ENCODE measurements around the gene ERAL1.
"Not testable (repeated sequence)": the region's sequence is repeated elsewhere in the genome, so short reads cannot be mapped to it uniquely, and the experiment has no call there.

The ERAL1 gene

DNA sequence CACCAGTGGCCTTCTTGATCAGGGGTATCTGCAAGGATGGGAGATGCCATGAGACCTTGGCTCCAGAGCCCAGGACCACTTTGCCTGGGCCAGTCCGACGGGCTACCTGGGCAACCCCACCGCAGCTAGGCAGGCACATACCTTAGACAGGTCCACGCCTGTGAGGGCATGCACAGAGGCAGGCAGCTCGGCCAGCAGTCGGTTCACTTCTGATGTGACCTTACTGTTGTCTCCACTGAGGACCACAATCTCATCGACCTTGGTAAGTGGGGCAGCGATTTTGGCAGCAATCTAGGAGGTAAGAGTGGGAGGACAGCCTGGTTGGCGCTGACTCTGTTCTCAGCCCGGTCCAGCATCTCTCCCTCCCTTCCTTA, 25.7 kb downstream of the ERAL1 start:
- DNase-seq = no peak

DNA sequence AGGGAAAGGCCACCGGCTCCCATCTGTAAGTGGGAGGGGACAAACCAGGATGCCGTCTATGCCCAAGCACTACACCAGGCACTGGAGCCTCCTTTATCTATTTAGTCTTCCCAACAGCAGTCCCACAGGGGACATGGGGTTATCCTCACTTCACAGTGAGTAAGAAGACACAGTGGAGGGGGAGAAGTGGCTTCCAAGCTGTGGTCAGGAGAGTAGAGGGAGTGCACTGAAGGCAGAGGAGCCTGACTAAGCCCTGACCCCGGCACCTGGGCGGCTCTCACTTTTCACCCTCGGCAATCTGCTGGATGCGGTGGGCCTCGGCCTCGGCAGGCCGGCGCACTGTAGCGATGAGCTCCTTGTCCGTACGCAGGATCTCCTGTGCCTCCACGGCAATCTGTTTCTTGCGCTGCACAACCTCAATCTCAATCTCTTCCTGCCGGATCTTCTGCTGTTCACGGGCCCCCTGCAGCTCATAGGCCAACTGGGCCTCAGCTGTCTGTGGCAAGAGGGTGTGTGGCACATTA, 26.8 kb downstream of the ERAL1 start:
- DNase-seq = no peak

DNA sequence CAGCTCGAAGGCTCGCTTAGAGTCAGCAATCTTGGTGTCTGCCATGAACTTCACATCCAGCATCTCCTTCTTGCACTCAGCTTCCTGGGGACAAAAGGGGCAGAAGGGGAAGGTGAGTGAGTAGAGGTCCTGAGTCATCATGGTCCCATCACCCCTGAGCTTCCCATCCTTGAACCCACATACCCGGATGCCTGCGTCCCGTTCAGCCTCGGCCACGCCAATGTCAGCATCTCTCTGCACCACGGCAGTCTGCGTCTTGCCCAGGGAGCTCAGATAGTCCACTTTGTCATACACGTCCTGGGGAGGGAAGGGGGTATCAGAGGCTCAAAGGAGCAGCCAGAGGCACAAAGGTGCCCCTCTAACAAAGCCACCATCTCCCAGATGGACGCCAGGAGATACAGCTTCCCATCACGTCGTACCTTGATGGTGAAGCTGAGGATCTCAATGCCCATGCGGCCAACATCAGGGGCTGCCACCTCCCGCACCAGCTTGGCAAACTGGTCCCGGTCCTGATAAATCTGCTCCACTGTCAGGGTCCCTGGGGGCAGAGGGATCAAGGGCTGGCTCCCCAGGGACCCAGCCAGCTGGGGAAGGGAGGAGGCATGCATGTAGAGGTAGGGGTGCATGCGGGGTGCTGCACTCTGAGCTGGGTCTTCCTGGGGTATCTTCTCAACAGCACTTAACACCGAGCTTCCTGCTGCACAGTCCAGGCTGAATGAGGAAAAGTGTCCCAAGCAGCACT, 27.5 kb downstream of the ERAL1 start:
- DNase-seq = no peak

DNA sequence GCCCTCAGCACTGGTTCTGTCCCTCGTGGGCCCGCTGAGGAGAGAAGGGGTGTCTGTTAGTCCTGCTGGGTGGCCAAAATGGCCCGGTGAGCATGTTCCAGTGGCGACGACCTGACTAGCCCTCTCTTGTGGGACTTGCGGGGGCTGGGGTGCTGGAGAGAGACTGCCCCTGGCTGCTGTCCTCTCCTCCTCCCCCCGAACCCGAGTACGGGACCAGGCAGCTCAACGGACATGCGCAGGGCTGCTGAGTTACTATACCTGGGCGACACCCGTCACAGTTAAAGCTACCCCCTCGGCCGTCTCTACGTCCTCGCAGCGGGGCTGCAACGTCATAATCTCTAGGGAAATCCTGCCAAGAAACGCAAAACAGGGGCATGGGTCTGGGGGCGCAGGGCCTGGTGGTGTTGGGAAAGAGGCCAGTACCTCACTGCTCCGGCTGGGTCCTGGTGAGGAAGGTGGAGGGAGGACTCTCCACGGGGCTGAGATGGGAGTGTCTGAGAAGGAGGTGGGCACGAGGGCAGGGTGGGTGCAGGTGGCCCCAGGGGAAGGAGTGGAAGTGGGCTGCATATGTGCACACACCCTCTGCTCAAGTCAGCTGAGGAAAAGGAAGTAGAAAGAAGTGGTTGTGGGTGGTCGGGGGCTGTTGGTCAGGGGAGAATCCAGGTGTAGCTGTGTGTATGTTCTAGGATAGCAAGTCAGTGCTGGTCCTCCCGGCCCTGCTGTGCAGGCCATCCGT, 29.3 kb downstream of the ERAL1 start:
- no peak for DNase-seq

- no peak for DNase-seq
Observed at GRCh38 chr17:28885363-28885762, 30.5 kb downstream of the ERAL1 start.

GRCh38 chr17:28885951-28886350, 31.1 kb downstream of the ERAL1 start:
- no peak for DNase-seq

GRCh38 chr17:28887871-28888471, 33.2 kb downstream of the ERAL1 start:
- no peak for DNase-seq

GRCh38 chr17:28888832-28889231, 34.0 kb downstream of the ERAL1 start:
- no peak for DNase-seq

DNA sequence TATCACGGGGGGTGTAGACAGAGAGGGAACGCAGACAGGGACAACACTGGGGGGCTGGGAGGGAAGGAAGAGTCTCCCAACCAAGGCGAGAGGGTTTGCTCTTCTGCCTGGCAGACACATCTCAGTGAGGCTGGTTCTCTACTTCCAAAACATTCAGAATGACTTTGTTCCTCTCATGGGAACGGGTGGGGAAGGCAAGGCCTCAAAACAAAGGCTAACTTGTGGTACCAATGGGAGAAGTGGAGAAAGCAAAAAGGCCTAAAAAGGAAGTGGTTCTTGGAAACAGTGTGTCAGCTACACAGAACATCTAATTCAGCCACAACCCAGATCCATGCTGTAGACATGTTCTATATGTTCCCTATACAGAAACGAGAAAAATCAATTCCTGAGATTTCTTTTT, 35.2 kb downstream of the ERAL1 start:
- DNase-seq = no peak

DNA sequence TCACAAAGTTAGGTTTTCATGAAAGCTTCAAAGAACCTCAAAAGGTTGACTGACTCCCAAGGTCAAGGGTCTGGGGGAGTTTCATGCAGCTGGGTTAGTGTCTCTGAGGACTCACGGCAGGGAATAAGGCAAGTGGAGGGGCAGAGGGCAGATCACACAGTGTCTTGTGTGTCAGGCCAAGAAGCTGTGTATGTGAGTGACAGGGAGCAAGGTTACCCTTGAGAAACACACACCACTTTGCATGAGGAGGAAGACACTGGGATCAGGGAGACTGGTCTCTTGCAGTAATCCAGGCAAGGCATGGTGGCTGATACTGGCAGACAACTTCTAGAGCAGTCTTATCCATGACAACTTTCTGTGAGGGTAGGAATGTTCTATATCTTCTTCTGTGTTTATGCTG, 36.4 kb downstream of the ERAL1 start:
- no peak for DNase-seq

- no peak for DNase-seq
Observed at GRCh38 chr17:28892024-28892423, 37.2 kb downstream of the ERAL1 start.

DNA sequence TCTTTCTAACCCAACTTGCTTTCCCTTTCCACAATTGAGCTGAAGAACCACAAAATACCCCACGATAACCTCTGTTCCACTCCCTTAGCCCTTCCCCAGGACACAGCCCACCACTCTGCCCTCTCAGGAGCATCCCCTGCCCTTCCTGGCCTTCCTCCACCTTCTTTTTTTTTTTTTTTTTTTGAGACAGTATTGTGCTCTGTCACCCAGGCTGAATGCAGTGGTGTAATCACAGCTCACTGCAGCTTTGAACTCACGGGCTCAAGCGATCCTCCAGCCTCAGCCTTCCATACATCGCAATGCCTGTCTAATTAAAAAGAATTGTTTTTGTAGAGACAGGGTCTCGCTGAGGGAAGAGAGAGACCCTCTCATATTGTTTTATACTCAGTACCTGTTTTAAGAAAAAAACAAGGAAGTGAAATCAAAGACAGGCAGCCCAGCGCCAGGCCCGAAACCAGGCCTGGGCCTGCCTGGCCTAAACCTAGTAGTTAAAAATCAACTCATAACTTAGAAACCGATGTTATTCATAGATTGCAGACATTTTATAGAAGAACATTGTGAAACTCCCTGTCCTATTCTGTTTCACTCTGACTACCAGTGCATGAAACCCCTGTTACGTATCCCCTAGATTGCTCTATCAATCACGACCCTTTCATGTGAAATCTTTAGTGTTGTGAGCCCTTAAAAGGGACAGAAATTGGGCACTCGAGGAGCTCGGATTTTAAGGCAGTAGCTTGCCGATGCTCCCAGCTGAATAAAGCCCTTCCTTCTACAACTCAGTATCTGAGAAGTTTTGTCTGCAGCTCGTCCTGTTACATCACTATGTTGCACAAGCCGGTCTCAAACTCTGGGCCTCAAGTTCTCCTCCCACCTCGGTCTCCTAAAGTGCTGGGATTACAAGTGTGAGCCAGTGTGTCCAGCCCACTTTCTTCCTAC, 38.7 kb downstream of the ERAL1 start:
- not testable (repeated sequence) for DNase-seq

DNA sequence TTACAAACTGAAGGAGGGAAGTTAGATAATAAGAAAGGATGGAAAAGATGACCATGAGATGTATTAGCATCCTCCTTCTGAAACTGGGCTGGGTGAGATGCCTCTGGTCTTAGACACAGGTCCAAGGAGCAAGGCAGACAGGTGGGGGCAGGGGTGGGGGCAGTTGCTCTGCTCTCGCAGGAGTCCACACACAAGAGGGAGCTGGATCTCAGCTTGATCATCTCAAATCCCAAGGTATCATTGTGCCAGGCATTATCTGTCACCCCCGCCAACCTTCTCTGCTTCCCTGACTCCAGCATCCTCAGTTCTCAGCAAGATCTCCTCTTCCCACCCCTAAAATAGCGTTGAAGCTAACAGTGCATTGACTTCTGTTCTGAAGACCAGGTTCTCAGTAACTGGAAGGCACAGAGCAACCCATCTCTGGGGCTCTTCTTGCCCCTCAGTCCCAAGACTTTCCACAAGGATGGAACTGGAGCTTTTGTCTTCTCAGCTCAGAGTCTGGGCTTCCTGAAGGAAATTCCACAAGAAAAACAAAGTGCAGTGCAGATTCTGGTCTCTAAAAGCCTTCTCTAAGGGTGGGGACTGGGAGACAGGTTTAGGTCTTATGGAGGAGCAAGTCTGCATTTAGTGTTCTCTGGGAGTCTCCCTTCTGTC, 41.1 kb downstream of the ERAL1 start:
- DNase-seq = no peak

GRCh38 chr17:28896491-28896883, 41.7 kb downstream of the ERAL1 start:
- DNase-seq = no peak

DNA sequence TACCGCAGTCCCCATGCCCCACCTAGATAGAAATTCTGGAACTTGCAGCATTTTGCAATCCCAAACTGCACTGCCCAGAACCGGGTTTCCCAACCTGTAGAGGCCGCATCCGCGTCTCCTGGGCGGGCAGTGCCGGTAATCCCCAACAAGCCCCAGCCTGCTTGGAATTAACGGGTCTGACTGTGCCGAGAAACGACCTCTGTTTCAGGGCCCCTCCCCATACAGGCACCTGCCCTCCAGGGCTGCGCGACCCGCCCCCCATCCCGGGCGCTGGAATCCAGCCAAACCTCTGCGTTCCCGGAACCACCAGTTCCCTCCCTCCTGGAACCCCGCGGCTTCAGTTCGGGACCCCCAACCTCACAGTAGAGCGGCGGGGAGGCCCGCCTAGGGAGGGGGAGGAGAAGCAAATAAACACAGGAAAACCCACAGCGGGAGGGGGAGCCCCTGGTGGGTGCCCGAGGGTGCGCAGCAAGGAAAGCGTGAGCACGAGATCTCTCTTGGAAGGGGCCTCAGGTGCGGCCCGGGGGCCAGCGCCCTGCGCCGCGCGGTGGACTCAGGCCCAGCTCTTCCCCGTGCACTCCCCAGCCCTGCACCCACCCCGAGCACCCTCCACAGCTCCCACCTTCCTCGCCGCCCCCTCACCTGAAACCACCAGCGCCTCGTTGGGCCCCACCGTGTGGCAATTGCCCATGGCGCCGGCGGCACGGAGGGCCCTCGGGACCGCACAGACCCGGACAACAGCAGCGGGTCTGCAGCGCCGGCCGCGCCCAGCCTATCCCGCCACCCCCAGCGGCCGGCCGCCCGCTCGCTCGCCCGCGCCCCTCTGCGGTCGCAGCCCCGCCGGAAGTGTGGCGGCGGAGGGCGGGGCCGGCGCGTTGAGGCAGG, 42.3 kb downstream of the ERAL1 start, which contains the start of gene FLOT2:
TSS of gene FLOT2 (minus strand) at position 850 of the 885 bp plus-strand sequence. CDS start at position 691, 159 bp downstream.
- DNase-seq = peak; percentile 63

- DNase-seq = no peak
Observed at GRCh38 chr17:28897769-28898526, 43.1 kb downstream of the ERAL1 start.

GRCh38 chr17:28898527-28898955, 43.7 kb downstream of the ERAL1 start:
- DNase-seq = no peak

DNA sequence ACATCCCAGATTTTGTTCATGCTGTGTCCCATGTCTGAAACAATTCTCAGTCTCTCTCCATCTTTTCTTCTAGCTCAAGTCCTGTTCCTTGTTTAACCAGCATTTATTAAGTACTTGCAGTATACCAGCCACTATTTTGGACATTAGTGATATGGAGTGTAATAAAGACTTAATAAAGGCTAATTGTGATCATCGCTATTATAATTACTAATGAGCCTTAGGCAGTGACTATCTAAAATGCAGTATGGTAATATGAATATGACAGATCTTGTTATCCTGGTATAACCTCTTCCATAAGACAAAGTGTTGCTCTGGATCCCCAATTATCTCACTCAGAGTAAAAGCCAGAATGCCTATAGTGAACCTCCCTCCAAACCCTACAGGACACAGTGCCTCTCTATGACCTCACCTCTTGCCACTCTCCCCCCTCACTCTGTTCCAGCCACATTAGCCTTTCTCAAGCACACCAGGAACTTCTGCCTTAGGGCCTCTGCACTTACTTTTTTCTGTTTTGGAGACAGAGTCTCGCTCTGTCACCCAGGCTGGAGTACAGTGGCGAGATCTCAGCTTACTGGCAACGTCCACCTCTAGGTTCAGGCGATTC, 44.5 kb downstream of the ERAL1 start:
- DNase-seq = no peak

GRCh38 chr17:28900986-28901726, 46.3 kb downstream of the ERAL1 start:
- DNase-seq = no peak

Data from effector CD8-positive, alpha-beta T cell (primary cell).